Stimulated activated CD4-positive, alpha-beta T cell treated with anti-CD3 and anti-CD28 coated beads, Interleukin-1b, Interleukin-23, amount 100 ng/mL, for 24 hours (primary cell): Measurements from ENCODE around the gene RMDN2.

Experiments used
- DNase-seq, 4 experiments: peaks; one replicate each; pipeline ENCODE4 v3.0.0-alpha.2; 2020; ENCODE audit warnings: low read depth in 4 of 4, low spot score in 1 of 4

The RMDN2 gene

DNA sequence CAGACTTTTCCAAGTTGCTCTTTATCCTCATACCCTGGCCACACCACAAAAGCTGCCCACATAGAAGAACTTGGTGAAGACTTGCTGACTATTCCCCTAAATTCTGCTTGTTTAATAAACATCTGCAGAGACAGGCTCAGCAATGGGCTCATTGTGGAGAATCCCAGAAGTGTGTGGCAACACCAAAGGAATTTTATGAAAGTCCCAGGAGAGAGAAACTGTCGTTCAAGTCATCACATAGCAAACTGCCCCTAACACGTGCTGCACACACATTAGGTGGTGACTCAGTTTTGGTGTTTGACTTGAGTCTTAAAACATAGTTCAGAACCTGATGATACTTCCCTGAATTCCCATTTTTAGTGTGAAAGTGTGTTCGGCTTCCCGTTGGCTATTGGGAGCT is 112.2 kb downstream of the RMDN2 start:
- DNase-seq = no peak

DNA sequence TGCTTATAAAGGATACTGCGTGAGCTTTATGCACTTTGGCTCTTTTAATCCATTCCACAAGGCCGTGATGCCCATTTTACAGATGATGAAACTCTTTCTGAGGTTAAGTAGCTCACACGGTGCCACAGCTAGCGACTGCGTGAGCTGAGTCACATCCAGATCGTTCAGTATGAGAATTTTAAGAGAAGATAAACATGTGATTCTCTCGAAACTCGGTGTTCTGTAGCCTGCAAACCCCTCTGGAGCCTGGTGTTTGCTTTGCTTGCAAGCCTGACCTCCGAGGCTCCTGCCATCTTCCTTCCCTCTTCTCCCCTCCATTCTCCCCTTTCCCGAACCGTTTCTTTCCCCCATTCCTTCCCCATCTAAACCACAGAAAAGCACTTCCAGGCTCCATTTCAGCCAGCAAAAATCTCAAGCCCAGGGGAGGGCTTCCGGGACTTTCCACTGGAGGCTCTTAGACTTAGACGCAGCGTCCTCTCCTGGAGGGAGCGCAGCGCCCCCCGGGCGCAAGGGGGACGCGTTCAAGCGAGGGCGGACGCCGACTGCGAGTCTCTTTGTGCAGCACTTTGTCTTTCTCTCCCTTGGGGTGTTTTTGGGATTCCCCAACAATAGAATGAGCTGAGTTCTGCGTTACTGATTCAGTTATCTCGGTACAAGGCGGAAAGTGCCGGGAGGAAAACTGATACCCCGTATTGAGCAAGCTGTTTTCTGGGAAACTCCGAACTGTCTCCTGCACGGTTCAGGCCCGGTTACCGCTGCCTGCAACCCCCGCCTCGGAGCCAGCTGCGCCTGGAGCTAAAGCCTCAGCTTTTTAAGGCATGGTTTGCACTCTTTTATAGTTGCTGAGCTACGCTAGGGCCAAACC is 112.9 kb downstream of the RMDN2 start:
- peak in 1 of 4 experiments; percentile 21 for DNase-seq

DNA sequence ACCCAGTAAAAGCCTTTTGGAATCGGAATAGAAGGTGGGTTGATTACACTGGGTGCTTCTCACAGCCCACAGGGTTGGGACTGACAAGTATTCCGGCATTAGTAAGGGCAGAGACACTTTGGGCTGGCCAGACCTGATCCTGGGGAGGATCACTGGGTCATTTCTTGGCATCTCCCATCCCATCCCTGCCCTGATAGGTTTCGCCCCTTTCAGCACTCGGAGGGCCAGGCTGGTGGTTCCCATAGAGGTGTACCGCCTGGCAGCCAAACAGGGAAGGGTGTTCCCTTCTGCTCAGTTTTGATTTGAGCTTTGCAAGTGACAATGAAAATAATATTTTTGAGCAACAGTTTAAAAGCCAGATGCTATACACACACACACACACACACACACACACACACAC is 113.6 kb downstream of the RMDN2 start:
- no peak for DNase-seq

DNA sequence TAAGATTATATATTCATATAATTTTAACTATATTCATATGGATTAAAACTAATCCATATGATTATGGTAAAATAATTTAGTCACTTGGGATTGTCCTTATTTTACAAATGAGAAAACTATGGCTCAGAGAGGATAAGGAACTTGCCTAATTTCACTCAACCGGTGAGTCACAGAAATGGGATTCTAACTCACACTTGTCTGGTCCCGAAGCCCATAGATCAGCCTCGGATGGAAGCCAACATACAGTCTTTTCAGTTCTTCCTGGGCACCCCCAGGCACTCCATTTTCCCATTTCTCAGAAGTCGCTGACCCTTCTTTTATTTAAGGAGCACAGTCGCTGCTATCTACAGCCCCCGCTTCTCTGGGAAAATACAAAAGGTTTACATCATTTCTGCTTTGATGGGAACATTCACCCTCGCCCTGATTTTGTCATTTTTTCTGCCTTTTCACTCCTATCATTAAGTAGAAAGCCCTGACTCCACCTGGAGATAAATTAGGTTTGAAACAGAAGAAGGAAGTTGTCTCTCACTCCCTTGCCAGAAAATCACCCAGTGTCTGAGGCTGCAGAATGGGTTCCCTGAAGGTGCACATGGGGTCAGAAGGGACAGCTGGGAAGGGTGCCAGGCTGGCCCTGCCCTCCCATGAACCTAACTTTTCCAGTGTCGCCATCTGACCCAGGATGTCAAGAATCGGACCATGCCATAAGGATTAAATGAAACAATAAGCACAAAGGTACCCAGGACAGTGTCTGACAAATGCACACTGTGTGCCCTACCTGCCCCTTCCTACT is 114.2 kb downstream of the RMDN2 start:
- no peak for DNase-seq

DNA sequence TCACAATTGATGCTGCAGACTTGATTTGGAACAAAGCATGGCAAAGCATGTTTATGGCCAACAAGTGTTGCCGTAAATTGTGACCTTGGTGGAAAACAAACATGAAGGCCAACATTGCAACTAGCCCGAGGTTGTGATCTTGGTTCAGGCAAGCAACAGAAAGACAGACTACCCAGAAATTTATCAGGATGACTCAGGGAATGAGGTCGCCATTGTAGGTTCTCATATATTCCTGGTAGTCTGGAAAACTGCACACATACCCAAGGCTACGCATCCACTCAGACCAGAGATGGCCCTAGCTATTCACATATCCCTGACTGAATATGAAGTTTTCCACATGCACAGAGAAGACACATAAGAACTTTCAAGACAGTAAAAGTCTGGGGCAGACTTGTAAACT is 120.7 kb downstream of the RMDN2 start:
- no peak for DNase-seq

DNA sequence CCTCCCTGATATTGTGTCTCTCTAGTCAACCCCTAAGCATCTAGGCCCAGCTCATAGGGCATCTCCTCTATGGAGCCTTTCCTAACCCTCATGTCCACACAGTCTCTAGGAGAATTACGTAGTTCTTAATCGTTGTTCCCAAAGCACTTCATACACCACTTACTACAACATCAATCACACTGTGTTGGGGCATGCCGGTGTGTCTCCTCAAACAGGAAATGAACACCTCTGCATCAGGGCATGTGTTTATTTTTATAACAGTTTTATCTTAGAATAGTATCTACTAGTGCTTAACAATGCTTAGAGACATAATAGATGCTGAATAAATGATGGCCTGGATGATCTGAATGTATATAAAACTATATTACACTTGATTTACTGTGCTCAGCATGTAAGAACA is 131.1 kb downstream of the RMDN2 start:
- DNase-seq = no peak

DNA sequence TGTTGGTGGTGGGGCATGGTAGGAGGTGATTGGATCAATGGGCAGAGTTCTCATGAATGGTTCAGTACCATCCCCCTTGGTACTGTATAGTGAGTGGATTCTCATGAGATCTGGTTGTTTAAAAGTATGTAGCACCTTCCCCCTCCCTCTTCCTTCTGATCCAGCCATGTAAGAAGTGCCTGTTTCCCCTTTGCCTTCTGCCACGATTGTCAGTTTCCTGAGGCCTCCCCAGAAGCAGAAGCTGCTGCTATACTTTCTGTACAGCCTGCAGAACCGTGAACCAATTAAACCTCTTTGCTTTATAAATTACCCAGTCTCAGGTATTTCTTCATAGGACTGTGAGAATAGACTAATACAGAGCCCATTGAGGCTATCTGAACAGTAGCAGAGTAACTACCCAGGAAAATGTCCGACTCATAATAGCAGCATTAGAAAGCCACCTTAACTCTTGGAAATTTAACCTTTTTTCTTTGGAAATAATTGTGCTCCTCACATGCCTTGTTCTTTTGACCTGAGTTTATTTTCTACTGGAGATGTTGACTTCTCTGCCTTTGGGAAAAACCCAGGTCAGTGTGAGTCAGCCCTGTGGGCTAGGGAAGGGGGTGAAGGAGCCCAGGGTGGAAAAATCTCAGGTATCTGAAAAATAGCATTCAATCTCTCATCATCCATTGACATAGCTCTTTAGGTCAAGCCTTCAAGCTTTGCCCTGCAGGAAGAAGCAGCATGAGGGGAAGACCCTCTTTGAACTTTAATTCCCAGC is 132.7 kb downstream of the RMDN2 start:
- DNase-seq = no peak

DNA sequence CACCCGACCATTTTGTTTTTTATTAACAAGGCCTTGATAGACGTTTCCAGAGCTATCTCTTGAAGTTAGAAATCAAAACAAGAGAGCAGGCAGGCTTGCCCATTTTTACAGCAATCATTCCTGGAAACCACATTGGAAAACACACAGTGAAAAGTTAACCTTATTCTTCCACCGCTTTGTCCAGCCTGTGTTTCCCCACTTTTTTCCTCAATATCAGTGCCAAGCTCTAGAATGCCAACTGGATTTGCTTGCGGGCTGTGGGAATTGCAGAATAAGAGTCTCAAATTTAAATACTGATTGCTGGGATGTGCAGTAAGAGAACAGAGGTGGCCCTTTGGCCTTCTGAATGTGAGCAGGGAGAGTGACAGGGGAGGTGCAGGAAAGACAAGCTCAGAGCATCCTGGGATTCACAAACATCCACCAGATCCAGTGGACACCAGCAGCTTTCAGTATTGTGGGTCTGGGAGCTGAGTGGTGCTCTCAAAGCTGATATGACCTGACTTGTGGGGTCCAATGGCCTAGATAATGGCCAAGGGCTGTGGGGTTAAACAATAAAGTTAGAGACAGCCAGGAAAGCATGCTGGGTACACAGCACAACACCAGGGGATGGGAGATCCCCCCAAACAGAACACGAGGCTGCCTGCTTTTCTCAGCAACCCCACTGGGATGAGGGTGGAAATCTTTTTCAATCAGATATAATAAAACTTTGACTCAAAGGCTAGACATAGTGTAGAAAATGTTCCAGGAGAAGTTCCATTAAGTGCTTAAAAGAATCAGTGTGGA is 135.3 kb downstream of the RMDN2 start:
- DNase-seq = no peak

DNA sequence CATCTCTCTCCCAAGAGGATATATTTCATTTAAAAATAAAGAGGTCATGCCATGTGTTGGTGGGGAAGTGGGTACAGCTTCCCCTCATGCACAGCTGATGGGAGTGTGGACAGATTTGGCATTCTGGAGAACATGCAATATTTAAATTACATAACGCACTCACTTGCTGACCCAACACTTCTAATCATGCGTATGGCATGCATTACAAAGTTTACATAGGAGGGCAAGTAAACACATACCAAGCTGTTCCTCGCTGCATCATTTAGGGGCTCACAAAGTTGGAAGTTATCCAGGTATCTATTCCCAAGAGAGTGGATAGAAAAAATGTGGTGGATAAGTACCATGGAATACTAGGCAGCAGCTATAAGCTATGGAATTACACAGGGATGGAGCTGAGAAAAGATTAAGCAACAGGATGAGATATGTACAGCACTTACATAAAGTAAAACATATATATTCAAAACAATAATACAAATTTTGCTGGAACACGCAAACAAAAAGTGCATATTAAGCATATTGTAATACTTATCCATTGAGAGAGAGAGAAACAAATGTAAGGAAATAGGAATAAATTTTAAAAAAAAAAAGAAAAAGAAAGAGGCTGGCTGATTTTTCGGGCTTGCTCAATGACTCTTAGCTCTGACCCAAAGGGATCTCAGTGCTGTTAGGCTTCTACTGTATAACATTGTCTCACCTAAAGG is 139.9 kb downstream of the RMDN2 start:
- DNase-seq = no peak

DNA sequence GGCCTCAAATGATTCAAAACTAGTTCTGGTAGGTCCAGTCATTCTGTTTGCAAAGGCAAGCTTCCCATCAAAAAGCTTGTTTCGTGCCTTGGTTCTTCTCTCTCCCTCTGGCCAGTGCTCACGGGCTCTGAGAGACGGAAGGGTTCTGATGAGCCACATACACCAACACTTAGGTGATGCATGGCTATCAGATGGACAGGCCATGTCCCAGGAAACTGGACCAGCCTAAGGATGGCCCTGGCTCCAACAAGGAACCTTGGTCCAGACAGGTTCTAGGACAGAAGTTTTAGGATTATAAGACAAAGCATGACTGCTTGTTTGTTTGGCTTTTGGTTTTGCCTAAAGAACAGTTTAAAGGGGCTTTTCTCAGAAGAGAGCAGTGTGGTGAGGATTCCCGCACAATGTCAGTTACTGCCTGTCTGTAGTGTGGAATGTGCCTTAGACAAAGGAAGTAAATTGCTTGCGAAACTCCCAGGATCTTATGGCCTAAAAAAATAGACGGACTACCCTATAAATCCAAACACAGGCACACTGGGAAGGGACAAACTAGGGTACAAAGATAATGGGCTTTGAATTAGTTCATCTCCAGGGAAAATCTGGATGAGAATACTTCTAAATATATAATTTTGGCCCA is 140.5 kb downstream of the RMDN2 start:
- no peak for DNase-seq

DNA sequence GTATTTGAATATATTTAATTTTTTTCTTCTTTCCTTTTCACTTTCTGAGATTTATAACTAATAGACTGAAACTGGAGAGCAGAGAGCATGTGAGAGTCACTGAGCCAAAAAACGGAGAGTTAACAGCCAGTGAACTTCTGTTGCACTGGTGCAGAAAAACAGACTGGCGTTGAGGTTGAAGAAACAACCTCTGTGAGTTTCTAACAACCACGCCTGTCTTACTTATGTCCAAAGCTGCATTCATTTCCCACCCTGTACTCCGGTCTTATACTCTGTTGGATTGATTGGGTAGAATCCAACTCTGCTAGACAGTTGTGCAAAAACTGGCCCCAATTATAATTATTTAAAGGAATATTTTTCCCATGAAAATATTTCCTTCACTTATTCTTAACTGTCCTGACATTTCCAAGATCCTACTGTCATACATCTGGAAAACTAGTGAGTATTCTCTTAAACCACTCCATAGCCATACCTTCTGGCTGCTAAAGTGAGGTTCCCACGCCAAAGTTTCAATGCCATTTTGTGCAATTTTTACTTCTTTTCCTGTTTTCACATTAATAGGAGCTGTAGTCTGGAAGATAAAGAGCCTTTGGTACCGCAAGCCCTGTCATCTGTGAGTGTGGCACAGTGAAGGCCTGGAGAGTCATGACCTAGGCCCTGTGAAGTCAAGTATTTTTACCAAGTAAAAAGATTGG is 141.5 kb downstream of the RMDN2 start:
- DNase-seq = no peak
